DND-41 (cell line): Measurements from ENCODE around the gene EED.

Experiments
- CTCF ChIP-seq: IDR thresholded peaks from 2 replicates; pipeline ENCODE4 v1.5.1; 2012; ENCODE audit warnings: borderline replicate concordance, low read length, moderate library complexity, mild to moderate bottlenecking; ENCODE audit not compliant: poor library complexity, severe bottlenecking; ENCODE audit errors: extremely low read depth
- EZH2 ChIP-seq: IDR thresholded peaks from 3 replicates; pipeline ENCODE4 v1.6.1; 2012; ENCODE audit warnings: borderline replicate concordance, low read depth, mild to moderate bottlenecking, moderate library complexity, low read length, inconsistent platforms; ENCODE audit not compliant: severe bottlenecking

GRCh38 chr11:86243396-86243795 lies 1.2 kb upstream of the EED start:
- TF ChIP-seq CTCF, result no peak
- TF ChIP-seq EZH2, result no peak
